SK-N-DZ (cell line): ENCODE measurements around the gene CRIP1.
A peak's percentile ranks its signal among the peaks of the same experiment; 100 is the strongest.

Experiments used
- DNase-seq: peaks from one replicate; pipeline ENCODE4 v3.0.0-alpha.2; 2015; ENCODE audit warnings: low spot score

The CRIP1 gene

DNA sequence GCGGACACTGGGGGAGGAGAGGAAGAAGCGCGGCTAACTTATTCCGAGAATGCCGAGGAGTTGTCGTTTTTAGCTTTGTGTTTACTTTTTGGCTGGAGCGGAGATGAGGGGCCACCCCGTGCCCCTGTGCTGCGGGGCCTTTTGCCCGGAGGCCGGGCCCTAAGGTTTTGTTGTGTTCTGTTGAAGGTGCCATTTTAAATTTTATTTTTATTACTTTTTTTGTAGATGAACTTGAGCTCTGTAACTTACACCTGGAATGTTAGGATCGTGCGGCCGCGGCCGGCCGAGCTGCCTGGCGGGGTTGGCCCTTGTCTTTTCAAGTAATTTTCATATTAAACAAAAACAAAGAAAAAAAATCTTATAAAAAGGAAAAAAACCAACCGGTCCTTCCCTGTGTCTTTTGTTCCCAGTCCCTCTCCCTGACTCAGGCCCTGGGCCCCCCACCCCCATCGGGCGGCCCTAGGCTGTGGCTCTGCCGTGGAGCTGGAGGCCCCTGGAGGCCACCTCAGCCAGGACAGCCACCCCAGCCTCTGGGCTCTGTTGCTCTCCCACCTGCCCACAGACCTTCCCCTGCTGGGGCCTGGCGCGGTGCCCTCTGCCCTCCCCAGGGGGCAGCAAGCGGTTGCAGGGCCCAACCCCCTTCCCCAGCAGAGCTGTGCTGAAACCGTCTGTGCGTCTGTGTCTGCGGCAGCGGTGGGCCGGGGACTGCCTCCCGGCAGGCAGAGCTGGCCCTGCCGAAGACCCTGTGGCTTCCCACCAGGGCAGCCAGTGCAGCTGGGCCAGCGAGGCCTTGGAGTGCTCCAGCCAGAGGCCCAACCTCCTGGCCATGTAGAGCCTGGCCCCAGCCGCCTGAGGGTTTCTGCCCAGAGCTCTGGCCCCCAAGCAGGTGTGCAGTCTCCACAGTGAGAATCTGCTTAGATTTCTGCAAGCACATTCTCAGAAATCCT, 16.1 kb upstream of the CRIP1 start:
- DNase-seq: no peak

DNA sequence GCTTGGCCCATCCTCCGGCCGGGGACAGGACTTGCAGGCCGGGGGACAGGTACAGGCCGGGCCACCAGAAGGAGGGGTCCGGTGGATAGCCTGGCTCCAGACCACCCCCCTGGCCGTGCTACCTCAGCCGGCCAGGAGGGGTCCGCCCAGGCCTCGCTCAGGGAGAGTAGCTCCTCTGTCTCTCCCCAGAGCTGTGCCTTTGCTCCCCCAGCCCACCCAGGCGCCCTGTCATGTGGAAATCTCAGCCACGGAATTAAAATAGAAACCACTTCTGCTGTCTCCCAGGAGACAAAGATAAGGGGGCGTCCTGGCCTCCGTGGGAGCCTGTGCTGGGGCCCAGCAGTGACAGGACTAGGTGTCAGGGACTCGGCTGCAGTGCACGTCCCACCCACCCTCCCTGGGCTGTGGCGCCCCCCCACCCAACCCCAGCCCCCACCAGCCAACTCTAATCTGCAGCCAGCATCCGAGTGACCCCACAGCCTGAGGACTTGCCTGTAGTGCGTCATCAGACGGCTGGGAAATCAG, 15.3 kb upstream of the CRIP1 start:
- peak; percentile 35 for DNase-seq

DNA sequence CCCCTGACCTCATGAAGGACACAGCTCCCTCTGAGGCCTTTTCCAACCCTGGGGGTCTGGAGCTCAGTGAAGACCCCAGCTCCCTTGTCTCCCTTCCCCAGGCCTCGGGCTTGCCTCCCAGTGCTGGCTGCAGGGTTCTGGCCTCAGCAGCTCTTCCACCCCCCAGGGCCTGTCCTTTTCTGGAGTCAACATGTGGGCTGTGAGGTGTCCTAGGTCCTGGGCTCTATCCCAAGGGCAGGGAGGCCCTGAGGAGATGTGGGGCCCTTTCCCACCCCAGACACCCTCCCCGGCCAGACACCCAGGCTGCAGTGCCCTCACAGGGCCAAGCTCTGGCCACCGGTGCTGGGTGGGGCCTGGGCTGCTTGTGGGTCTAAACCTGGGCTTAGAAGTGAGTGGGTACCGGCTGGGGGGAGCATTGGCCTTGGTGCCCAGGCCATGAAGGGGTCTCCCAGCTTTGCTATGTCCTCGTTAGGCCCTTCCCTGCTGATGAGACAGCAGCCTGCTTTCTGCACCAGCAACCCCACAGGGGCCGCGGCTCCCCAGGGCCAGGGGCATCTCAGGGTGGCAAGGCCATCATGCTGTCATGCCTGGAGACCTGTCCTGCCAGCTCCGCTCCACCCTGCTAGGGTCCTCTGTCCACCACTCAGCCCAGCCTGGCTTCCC, 14.7 kb upstream of the CRIP1 start:
- DNase-seq: no peak

DNA sequence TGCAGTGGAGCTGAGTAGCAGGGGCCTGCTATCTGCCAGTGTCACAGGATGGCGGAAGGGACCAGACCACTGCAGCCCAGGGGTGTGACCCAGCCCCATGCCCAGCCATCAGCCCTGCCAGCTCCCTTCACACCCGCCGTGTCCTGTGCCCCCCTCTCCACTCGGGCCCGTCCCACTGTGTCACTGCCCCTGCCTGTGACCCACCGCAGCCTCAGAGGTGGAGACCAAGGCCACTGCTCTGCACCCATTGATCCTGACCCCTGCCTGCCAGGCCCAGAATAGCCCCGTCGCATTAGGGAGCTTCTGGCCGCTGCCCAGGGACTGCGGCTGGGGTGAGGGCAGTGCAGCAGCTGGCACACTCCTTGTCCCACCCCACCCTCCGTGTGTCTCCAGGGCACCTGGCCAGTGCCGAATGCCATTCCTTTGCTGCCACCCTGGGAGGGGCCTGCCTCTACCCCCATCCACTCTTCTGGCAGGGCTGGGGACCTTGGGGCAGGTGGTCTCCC, 14.1 kb upstream of the CRIP1 start:
- DNase-seq: no peak

DNA sequence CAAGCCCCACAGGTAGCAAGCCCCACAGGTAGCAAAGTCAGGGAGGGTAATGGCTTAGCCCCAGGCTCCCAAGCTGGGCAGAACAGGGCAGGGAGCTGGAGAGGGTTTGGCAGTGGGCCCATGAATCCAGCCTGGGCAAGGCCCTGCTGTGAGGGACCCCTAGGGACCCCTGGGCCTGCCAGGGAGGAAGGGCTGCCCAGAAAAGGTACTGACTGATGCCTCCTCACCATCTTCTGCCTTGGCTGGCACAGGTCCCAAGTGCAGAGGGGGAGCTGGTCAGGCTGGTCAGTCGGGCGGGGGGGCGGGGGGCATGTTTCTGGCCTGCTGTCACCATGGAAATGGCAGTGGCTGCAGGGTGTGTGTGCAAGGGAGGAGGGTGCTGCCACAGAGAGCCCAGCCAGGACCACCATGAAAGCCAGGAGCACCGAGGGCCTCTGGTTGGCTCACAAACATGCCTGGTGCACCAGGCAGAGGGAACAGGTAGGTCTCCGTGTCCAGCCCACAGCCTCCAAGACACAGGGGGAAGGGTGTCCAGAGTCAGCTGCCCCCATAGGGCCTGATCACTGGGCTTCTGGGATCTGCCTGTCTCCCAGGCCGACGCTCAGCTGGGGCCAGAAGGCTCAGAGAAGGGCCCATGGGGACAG, 13.5 kb upstream of the CRIP1 start:
- DNase-seq: no peak

DNA sequence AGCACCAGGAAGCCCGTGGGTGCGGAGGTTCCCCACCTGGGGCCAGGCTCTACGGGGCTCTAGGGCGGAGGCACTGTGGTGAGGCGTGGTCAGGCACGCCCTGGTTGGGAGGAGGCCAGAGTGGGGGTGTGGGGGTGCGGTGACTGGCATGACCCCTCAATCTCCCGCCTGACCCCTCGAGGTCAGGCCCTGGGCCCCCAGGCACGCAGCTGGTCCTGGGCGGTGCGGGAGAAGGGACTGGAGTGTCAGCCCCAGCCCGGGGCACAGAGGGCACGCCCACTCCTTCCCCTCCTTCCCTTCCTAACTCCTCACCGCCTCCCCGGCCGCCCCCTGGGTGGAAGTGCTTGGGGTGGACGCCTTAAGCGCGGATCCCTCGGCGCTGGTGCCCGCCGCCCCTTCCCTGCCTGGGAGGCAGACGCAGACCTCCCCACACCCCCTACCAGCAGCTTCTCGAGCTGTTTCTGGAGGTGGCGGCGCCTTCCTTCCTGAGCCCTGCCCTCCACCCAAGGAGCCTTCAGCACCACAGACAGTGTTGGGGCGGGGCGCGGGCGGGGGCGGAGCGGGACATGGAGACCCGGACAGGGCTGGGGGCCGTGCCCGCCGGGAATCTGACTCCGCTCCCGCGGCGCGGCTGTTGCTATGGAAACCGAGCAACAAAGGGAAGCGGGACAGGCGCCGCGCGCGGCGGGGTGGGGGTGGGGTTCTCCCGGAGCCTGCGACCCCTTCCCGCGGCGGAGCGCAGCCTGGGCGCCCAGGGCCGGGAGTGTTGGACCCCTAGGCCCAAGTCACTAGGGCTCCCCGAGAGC, 12.8 kb upstream of the CRIP1 start:
- peak; percentile 84 for DNase-seq

DNA sequence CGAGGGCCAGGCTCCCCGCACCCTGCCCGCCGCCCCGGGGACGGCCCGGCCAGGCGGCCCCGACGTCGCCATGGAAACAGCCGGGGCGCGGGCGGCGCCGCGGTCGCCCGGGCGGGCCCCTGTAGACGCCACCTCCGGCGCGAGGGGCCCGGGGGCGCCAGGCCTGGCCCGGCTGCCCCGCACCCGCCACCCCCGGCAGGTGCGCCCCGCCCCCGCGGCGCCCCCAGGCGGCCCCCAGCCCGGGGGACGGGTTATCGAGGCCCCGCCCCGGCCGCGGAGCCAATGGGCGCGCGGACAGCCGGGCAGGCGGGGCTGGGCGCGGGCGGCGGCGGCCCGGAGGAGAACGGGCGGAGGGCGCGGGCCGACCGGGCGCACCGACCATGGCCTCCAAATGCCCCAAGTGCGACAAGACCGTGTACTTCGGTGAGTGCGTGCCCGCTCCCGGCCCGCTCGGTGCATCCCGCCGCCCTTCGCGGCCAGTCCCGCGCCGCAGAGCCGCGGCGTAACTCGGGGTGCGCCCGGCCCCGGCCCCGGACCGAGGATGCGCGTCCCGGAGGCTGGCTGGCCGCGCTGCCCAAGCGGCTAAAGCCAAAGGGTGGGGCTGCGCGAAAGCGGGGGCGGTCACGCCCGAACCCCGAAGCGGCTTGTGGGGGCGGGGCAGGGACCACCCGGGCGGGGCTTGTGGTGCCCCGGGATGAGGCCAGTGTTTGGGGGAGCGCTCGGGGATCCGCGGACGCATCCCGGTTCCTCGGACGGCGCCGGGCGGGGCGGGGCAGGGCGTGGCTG, 12.0 kb upstream of the CRIP1 start, which contains the start of gene CRIP2:
TSS of gene CRIP2 (plus strand) at position 339 of the 786 bp plus-strand sequence. CDS start at position 381, 42 bp downstream.
- DNase-seq: no peak

DNA sequence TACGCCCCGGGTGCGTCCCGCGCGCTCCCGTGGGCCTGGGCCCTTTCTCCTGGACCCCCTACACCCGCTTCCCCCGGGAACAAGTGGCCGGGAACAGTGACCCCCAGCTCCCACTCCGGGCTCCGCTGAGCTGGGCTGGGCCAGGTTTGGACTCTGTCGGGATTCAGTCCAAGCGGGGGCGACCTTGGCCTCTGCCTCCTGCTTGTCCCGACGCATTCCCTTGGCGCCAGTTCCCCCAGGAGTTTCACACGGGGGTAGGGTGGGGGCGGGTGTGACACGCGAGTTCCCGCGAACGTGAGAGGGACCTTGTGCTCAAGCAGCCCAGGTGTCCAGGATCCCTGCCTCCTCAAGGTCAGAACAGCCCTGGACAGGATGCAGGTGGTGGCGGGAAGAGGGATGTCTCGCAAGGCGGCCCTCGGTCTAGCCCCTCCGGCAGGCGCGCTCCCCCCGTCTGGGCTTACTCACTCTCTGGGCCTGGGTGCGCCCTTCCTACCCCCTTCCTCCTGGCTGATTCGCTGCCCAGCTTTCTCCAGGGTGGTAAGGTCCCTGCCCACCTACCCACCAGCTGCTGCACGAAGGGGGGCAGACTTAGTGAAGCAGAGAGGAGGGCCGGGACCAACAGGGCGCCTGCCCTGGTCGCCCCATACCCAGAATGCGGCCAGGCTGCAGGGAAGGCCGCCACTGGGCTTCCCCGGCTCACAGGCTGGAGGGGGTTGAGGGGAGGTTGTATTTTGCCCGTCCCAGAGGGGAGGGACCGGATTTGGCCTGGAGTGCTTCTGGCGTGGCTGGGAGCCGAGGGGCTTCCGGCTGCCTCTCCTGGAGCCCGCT, 11.2 kb upstream of the CRIP1 start:
- DNase-seq: no peak

DNA sequence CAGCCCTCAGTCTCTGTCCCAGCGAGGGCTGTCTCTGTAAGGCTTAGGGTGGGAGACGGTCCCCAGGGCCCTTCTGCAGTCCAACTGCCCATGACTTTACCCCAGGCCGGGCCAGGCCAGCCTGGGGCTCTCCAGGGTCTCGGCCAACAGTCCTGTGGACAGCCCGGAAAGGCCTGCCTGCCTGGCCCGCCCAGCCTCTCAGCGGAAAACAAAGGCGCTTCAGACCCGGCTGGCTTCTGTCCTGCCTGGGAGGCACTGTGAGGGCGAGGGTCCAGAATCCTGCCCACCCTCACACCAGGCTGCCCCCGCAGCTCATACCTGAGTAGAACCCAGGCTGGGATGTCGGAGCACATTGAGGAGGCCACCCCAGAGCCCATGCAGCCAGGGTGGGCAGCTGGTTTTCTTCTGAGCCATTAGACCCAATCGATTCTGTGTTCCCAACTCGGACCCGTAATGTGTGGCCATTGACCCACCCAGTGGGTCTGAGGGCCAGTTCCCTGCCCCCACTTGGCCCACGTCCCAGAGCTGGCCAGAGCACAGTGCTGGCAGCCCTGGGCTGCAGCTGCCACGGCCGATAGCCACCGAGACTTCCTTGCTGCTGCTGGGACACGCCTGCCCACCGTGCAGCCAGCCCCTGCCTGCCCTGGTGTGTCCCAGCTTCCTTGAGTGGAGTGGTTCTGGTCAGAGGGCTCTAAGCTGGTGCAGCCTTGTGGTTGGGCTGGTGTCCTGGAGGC, 10.4 kb upstream of the CRIP1 start:
- no peak for DNase-seq

DNA sequence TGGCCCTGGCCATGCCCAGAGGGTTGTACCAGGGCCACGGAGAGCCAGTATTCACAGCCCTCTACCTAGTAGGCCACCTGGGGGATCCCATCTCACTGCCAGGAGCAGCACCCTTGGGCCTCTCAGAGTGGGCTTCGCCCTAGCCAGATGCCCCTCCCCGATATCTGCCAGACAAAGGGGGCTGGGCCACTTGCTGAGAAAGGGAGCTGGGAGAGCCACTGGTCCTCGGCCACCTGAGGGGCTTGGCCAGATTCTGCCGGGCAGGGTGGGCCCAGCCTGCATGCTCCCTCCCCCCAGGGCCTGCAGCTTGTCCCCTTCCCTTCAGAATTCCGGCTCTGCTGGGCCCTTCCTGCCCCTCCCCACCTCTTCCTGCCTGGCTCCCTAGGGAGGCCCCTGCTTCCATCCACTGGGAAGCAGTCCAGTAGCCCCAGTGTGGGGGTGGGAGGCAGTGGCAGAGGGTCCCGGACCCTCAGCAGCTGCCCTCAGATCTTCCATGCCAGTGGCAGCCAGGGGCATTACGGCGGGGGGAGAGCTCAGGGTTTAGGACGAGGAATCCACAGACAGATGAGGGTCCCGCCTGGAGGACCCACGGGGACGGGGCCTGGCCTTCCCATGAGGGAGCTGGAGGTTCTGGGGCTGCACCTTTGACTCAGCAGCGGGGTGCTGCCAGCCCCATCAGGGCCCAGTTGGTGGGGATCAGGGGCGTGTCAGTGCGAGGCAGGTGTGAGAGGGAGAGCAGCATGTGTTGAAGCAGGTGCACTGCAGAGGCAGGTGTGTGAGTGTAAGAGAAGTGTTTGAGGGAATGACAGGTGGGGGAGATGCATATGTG, 9.6 kb upstream of the CRIP1 start:
- no peak for DNase-seq

DNA sequence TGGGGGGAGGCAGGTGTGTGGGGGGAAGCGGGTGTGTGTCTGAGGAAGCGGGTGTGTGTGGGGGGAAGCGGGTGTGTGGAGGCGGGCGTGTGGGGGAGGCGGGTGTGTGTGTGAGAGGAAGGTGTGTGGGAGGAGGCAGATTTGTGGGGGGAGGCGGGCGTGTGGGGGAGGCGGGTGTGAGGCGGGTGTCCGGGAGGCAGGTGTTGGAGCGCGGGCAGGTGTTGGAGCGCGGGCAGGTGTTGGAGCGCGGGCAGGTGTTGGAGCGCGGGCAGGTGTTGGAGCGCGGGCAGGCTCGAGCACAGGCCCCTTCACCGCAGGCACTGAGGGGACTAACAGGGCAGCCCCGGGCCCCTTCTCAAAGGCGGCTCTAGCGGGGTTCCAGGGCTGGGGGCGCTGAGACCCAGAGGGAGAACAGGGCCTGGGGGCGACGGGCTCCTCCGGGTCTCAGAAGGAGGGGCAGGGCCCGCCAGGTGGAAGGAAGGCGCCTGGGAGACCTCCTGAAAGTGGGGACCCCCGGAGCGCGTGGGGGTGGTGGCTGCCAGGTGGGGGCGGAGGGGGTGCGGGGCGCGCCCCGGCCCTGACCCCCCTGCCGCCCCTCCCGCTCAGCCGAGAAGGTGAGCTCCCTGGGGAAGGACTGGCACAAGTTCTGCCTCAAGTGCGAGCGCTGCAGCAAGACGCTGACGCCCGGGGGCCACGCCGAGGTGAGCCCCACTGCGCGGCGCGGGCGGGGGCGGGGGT, 8.9 kb upstream of the CRIP1 start:
- DNase-seq: no peak

DNA sequence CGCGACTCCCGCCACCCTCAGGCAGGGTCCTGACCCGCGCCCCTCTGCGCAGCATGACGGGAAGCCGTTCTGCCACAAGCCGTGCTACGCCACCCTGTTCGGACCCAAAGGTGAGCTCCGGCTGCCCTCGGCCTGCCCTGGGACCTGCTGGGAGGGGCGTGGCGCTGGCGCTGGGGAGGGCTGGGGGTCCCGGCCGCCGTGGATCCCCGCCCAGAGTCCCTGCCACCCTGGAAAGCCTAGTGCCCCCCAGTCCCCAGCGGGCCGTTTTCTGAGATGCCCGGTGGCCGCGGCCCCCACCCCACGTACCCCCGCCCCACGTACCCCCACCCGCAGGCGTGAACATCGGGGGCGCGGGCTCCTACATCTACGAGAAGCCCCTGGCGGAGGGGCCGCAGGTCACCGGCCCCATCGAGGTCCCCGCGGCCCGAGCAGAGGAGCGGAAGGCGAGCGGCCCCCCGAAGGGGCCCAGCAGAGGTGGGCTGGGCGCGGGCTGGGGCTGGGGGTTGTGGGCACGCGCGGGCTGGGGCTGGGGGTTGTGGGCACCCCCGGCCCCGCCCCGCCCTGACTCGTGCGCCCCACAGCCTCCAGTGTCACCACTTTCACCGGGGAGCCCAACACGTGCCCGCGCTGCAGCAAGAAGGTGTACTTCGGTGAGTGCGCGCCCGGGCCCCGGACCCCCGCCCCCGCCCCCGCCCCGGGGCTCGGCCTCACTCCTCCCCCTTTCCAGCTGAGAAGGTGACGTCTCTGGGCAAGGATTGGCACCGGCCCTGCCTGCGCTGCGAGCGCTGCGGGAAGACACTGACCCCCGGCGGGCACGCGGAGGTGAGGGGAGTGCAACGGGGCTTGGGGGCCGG, 8.1 kb upstream of the CRIP1 start:
- DNase-seq: no peak

DNA sequence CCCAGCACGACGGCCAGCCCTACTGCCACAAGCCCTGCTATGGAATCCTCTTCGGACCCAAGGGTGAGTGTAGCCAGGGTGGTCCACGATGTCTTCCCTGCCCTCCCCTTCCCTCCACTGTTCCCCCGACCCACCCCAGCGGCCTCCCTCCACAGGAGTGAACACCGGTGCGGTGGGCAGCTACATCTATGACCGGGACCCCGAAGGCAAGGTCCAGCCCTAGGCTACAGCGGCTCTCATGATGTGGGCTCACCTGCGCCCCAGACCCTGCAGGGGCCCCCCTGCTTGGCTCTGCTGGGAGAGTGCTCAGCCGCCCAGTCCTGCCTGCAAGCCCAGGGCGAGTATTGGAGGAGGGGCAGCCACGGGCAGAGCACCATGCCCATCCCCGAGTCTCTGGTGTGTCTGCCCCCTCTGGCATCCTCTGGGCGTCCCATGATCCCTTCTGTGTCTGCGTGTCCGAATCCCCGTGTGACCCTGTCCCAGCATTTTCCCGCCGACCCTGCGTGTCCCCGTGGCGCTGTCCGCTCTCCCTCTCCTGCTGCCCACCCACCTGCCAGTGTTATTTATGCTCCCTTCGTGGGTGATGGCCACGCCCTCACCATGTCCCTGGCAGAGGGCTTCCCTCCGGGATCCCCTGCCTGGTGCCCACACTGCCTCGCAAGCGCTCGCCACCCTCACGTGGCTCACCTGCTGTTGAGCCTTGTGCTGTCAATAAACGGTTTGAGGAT, 7.1 kb upstream of the CRIP1 start:
- no peak for DNase-seq

DNA sequence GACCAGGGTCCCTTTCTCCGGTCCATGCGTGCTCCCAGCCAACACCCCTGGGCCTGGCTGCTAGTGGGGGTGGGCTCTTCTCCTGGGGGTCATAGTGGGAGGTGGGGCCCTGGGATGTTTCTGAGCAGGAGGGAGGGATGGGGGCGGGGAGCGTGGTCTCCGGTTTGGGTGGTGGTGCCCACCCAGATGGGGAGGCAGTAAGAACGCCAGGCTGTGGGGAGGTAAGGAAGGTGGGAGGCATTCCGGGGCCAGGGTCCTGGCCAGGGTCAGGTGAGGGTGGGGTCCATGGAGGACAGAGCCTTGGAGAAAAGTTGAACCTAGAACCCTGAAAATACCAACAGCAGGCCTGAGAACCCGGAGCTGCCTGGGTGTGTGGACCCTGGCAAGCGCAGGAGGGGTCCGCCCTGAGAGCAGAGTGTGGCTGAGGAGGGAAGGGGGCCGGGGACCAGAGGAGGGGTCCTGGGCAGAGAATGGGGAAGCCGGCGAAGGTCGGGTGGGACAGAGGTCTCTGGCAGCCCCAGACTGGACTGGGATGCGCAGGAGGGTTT, 6.4 kb upstream of the CRIP1 start:
- no peak for DNase-seq
